ENCODE measurements around the gene RASSF5. TPM values are rescaled to one million over a fixed set of nuclear protein-coding genes. Genes with fewer than 3 reads are reported as not detected.
"Not testable (repeated sequence)": the region's sequence is repeated elsewhere in the genome, so short reads cannot be mapped to it uniquely, and the experiment has no call there.

Gene RASSF5
- total RNA-seq, 1 experiment from 2014 or later, result 1.3 TPM

DNA sequence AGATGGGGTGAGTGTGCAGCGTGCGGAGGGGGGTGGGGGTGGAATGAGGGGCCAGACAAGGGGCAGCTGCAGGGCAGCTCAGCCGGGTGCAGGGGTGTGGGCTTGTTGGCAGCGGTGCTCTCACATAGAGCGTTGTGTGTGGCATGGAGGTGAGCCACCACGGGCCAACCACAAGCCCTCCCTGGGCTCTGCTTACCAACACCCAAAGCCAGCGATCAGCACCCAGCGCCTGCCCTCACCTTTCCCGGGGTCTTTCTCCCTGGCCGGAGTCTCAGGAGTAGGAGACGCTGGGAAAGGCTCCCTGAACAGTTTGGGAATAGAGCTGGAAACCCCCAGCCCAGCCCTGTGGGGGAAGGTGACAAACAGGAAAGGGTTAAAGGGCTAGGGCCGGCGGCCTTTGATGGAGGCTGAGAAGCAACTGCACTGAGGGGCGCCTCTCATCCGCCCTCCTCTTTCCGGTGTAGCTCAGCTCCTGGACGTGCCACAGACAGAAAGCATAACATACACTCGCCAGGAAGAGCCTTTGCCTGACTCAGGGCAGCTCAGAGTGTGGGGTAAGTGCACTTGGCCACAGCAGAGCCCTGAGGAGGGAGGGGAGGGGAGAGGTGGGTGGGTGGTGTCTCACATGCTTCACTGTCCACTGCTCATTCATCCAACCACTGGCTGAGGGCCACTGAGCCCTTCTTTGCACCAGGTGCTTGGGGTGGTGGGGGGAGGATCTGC lies 36.5 kb upstream of the RASSF5 start:
- no peaks in the 10 kb centered on the region for H3K27me3 ChIP-seq
- peaks cover 3% of the 10 kb centered on the region; the same call in 1 of the 2 replicates for H3K36me3 ChIP-seq
- peak; percentile 85 for DNase-seq
- peak overlapping the region; percentile 69 for H3K4me3 ChIP-seq
- no peaks in the 10 kb centered on the region for H3K9me3 ChIP-seq

DNA sequence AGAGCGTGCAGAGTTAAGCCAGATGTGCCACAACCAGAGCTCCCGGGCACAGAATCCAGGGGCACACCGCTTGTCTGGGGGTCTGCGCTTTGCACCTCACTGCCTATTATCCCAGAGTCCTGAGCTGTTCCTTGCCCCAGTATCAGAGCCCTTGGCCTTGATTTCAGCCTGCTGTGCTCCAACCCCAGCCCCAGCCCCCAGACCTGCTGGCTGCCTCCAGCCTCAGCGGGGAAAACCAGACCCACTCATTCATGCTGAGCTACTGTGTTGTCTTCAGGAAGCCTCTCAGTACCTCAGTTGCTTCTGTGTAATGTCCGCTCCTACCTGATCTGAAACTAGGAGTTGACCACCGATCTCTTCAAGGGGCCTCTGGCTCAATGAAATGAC lies 35.9 kb upstream of the RASSF5 start:
- H3K36me3 ChIP-seq, result peaks cover 3% of the 10 kb centered on the region; the same call in 1 of the 2 replicates
- DNase-seq, result no peak
- peak overlapping the region; percentile 69 for H3K4me3 ChIP-seq
- no peaks in the 10 kb centered on the region for H3K9me3 ChIP-seq
- no peaks in the 10 kb centered on the region for H3K27me3 ChIP-seq

GRCh38 chr1:206472024-206472423 lies 35.3 kb upstream of the RASSF5 start:
- no peak for DNase-seq
- no peak overlapping the region for H3K4me3 ChIP-seq

DNA sequence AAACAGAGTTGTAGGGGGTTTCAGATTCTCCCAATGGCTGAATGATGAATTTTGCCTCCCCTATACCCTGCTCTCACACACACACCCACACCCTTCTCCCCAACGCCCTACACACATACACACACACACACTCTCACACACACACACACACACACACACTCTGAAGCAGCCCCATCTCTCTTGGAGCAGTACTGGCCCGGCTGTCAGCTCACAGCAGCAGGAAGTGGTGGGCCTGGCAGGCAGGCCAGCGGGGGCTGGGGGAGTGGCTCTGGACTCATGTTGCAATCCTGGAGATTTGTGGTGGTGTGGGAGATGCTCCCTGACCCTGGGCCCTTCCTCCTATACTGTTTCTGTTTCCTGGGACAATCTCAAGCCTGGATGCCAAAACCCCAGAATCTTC lies 34.9 kb upstream of the RASSF5 start:
- Histone ChIP-seq H3K4me3 (no peak overlapping the region), H3K36me3 (peaks cover 3% of the 10 kb centered on the region; the same call in 1 of the 2 replicates), H3K9me3 (no peaks in the 10 kb centered on the region), H3K27me3 (no peaks in the 10 kb centered on the region)
- peak; percentile 63 for DNase-seq

More at GRCh38 chr1:206472024-206472423, 35.3 kb upstream of the RASSF5 start:
- no peaks in the 10 kb centered on the region for H3K9me3 ChIP-seq
- H3K36me3 ChIP-seq, result peaks cover 3% of the 10 kb centered on the region; the same call in 1 of the 2 replicates
- no peaks in the 10 kb centered on the region for H3K27me3 ChIP-seq

DNA sequence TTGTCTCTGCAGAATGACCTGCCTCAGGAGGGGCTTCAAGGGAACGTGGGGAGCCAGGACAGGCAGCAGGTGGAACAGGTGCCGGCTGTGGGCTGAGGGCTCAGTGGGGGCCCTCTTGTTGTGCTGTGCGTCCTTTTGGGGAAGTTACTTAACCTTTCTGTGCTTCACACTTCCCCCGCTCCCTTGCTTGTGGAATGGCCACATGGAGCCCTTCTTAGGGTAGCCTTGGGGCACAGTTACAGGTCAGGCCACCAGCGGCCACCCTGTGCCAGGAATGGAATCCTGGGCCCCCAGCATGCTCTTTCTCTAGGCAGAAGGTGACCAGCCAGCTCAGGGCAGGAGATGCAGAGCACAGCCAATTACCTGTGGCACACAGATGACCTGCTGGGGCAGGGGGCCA lies 34.4 kb upstream of the RASSF5 start:
- DNase-seq, result no peak
- no peaks in the 10 kb centered on the region for H3K9me3 ChIP-seq
- H3K27me3 ChIP-seq, result no peaks in the 10 kb centered on the region
- H3K4me3 ChIP-seq, result no peak overlapping the region
- peaks cover 3% of the 10 kb centered on the region; the same call in 1 of the 2 replicates for H3K36me3 ChIP-seq

DNA sequence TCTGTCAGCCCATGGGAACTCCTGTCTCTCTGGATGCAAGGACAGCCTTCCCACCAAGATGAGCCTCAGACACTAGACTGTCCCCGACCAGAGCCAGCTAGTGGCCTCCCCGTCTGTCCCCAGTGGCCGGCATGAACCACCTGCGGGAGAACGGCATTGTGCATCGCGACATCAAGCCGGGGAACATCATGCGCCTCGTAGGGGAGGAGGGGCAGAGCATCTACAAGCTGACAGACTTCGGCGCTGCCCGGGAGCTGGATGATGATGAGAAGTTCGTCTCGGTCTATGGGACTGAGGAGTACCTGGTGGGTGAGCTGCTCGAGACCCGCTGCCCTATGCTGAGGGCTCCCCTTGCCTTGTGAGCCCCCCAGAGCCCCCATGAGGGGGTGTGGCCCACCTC lies 31.3 kb upstream of the RASSF5 start:
- H3K36me3 ChIP-seq, result peaks cover 9% of the 10 kb centered on the region
- H3K4me3 ChIP-seq, result no peak overlapping the region
- no peaks in the 10 kb centered on the region for H3K9me3 ChIP-seq
- DNase-seq, result no peak
- no peaks in the 10 kb centered on the region for H3K27me3 ChIP-seq

GRCh38 chr1:206476591-206476990 lies 30.7 kb upstream of the RASSF5 start:
- Histone ChIP-seq H3K9me3 (no peaks in the 10 kb centered on the region), H3K36me3 (peaks cover 9% of the 10 kb centered on the region), H3K27me3 (no peaks in the 10 kb centered on the region), H3K4me3 (no peak overlapping the region)
- DNase-seq, result no peak

- no peak overlapping the region for H3K4me3 ChIP-seq
- peaks cover 9% of the 10 kb centered on the region for H3K36me3 ChIP-seq
- H3K27me3 ChIP-seq, result no peaks in the 10 kb centered on the region
- no peaks in the 10 kb centered on the region for H3K9me3 ChIP-seq
- DNase-seq, result no peak
Observed at GRCh38 chr1:206477110-206477509, 30.2 kb upstream of the RASSF5 start.

GRCh38 chr1:206477581-206478380 lies 29.6 kb upstream of the RASSF5 start:
- no peak for DNase-seq
- Histone ChIP-seq H3K9me3 (no peaks in the 10 kb centered on the region), H3K36me3 (peaks cover 9% of the 10 kb centered on the region), H3K4me3 (no peak overlapping the region), H3K27me3 (no peaks in the 10 kb centered on the region)

- no peaks in the 10 kb centered on the region for H3K27me3 ChIP-seq
- no peaks in the 10 kb centered on the region for H3K9me3 ChIP-seq
- no peak for DNase-seq
- no peak overlapping the region for H3K4me3 ChIP-seq
- peaks cover 9% of the 10 kb centered on the region for H3K36me3 ChIP-seq
Observed at GRCh38 chr1:206478746-206479145, 28.6 kb upstream of the RASSF5 start.

- peak; percentile 54 for DNase-seq
- H3K9me3 ChIP-seq, result no peaks in the 10 kb centered on the region
- no peak overlapping the region for H3K4me3 ChIP-seq
- H3K27me3 ChIP-seq, result no peaks in the 10 kb centered on the region
- H3K36me3 ChIP-seq, result peaks cover 9% of the 10 kb centered on the region
Observed at GRCh38 chr1:206479183-206480125, 27.9 kb upstream of the RASSF5 start.

- peaks cover 6% of the 10 kb centered on the region for H3K36me3 ChIP-seq
- no peak for DNase-seq
- H3K9me3 ChIP-seq, result no peaks in the 10 kb centered on the region
- no peak overlapping the region for H3K4me3 ChIP-seq
- no peaks in the 10 kb centered on the region for H3K27me3 ChIP-seq
Observed at GRCh38 chr1:206480211-206480610, 27.1 kb upstream of the RASSF5 start.

DNA sequence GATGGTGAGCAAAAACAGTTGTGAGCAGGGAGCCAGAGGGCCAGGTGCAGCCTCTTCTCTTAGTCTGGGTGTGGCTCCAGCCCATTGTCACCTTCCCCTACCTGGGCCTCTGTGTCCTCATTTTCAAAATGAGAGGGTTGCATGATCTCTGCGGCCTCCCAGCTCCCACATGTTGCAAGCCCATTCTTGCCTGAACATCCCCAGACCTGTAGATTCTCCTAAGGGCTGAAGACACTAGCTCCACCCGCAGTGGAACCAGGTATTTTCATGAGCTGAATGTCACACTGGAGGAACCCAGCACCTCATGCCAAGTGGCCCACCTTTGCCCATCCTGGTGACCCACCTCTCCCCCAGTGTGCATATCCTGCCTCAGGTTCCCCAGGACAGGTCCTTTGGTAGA lies 24.7 kb upstream of the RASSF5 start:
- H3K4me3 ChIP-seq, result no peak overlapping the region
- no peaks in the 10 kb centered on the region for H3K27me3 ChIP-seq
- H3K9me3 ChIP-seq, result no peaks in the 10 kb centered on the region
- peaks cover 6% of the 10 kb centered on the region; the same call in 1 of the 2 replicates for H3K36me3 ChIP-seq
- no peak for DNase-seq

GRCh38 chr1:206483864-206484263 lies 23.5 kb upstream of the RASSF5 start:
- not testable (repeated sequence) for H3K36me3 ChIP-seq, H3K9me3 ChIP-seq, H3K4me3 ChIP-seq, DNase-seq, H3K27me3 ChIP-seq

- Histone ChIP-seq H3K4me3 (no peak overlapping the region), H3K9me3 (no peaks in the 10 kb centered on the region), H3K36me3 (no peaks in the 10 kb centered on the region), H3K27me3 (no peaks in the 10 kb centered on the region)
- no peak for DNase-seq
Observed at GRCh38 chr1:206484901-206485300, 22.4 kb upstream of the RASSF5 start.

- no peak for DNase-seq
- Histone ChIP-seq H3K36me3 (no peaks in the 10 kb centered on the region), H3K9me3 (no peaks in the 10 kb centered on the region), H3K27me3 (no peaks in the 10 kb centered on the region), H3K4me3 (no peak overlapping the region)
Observed at GRCh38 chr1:206486995-206487788, 20.1 kb upstream of the RASSF5 start.

Measured in MG63 (cell line).